Lower leg skin (tissue), 3 donors: ENCODE data around the gene UBE2J1.

Experiments
- CTCF ChIP-seq, 3 donors: fragments of 450-650 bp; IDR thresholded peaks; one replicate each; pipeline ENCODE4 v1.5.1; 2016; ENCODE audit warnings: antibody characterized with exemption in 3 of 3, mild to moderate bottlenecking in 3 of 3, moderate library complexity in 2 of 3
- POLR2A ChIP-seq, 2 donors: fragments of 450-650 bp; IDR thresholded peaks; one replicate each; pipeline ENCODE4 v1.6.1; 2016 to 2017; ENCODE audit warnings: antibody characterized with exemption in 2 of 2, mild to moderate bottlenecking in 1 of 2, moderate library complexity in 1 of 2

- TF ChIP-seq CTCF (IDR thresholded peaks at IDR 0.05) (no peak), POLR2A (IDR thresholded peaks at IDR 0.05) (no peak)
These were observed 16.5 kb upstream of the UBE2J1 start for GRCh38 chr6:89368999-89369398.
